Measurements from ENCODE around the gene PPT1.

Gene PPT1

GRCh38 chr1:40094466-40095110 is 2.5 kb downstream of the PPT1 start:
- no peak for TF ChIP-seq SIN3A (IDR thresholded peaks at IDR 0.05; ENCODE audit: borderline replicate concordance, insufficient read depth, low read length)

DNA sequence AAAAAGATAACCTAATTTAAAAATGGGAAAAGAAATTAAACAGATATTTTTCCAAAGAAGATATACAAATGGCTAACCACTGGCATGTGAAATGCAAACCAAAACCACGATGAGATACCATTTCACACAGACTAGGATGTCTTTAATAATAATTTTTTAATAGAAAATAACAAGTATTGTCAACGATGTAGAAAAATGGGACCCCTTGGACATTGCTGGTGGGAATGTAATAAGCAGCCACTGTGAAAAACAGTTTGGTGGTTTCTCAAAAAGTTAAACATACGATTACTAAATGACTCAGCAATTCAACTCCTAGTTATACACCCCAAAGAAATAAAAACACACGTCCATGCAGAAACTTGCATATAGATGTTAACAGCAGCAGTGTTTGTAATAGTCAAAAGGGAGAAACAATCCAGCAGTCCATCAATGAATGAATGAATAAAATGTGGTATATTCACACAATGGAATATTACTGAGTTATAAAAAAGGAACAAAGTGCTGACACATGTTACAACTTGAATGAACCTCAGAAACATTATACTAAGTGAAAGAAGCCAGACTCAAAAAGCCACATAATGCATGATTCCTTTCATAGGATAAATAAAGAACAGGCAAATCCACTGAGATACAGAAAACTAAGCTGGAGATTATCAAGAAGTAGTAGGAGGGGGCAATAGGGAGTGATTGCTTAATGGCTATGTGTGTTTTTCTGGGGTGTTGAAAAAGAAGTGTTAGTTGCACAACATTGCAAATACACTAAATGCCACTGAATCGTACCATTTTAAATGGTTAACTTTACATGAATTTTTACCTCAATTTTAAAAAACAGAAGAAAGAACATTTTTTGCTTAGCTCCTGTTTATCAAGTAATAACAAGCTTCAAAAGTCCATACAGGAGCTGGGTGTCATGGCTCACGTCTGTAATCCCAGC is 4.1 kb downstream of the PPT1 start:
- TF ChIP-seq TAF1 (IDR thresholded peaks at IDR 0.05; ENCODE audit: borderline replicate concordance, insufficient read depth, low read length) (no peak), SIN3A (IDR thresholded peaks at IDR 0.05; ENCODE audit: borderline replicate concordance, insufficient read depth, low read length) (no peak), REST (IDR thresholded peaks at IDR 0.05; ENCODE audit: insufficient read depth in 1 of 2, low read depth in 2 of 2, low read length in 2 of 2) (no peak), FOXP2 (optimal IDR thresholded peaks at IDR 0.05; ENCODE audit: borderline replicate concordance, extremely low read depth, extremely low read length, insufficient read depth) (no peak), POLR2AphosphoS5 (IDR thresholded peaks at IDR 0.05; ENCODE audit: low read depth, low read length) (no peak)

- TF ChIP-seq FOXP2 (optimal IDR thresholded peaks at IDR 0.05; ENCODE audit: borderline replicate concordance, extremely low read depth, extremely low read length, insufficient read depth) (no peak), TAF1 (IDR thresholded peaks at IDR 0.05; ENCODE audit: borderline replicate concordance, insufficient read depth, low read length) (no peak), REST (IDR thresholded peaks at IDR 0.05; ENCODE audit: insufficient read depth in 1 of 2, low read depth in 2 of 2, low read length in 2 of 2) (no peak), SIN3A (IDR thresholded peaks at IDR 0.05; ENCODE audit: borderline replicate concordance, insufficient read depth, low read length) (no peak), POLR2AphosphoS5 (IDR thresholded peaks at IDR 0.05; ENCODE audit: low read depth, low read length) (no peak)
Observed at GRCh38 chr1:40092241-40092640, 4.8 kb downstream of the PPT1 start.

DNA sequence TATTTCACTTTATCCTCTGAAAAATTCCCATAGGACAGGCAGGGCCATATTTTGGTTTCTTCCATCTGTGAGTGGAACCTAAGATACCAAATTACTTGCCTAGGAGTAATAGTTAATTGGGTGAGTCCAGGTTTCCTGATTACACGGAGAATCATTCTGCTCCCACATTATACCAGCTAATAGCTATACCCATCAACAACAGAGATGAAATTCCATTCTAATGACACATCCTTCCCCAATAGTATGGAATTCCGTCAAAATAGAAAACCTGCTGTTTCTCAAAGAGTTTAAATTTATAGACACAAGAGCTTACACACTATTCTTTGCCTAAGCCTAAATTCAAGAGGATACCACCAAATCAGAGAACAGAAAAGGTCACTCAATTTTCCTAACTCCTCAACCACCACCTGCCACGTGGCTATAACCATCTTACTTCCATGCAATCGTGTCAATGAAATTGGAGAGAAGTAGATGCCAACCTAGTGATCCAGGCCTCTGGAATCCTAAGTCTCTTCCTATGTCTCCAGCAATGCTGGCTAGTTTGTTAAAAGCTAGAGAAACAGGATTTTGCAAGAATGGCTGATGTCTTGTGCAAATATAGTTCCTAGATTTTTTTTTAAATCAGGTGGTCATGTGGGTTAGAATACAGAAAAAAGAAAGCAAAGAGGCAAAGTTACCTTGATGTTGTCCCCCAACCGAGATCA is 6.2 kb downstream of the PPT1 start:
- no peak for TF ChIP-seq FOXP2 (optimal IDR thresholded peaks at IDR 0.05; ENCODE audit: borderline replicate concordance, extremely low read depth, extremely low read length, insufficient read depth)
- TF ChIP-seq REST (IDR thresholded peaks at IDR 0.05; ENCODE audit: insufficient read depth in 1 of 2, low read depth in 2 of 2, low read length in 2 of 2), result no peak
- no peak for TF ChIP-seq POLR2AphosphoS5 (IDR thresholded peaks at IDR 0.05; ENCODE audit: low read depth, low read length)
- no peak for TF ChIP-seq TAF1 (IDR thresholded peaks at IDR 0.05; ENCODE audit: borderline replicate concordance, insufficient read depth, low read length)
- no peak for TF ChIP-seq SIN3A (IDR thresholded peaks at IDR 0.05; ENCODE audit: borderline replicate concordance, insufficient read depth, low read length)

- TF ChIP-seq FOXP2 (optimal IDR thresholded peaks at IDR 0.05; ENCODE audit: borderline replicate concordance, extremely low read depth, extremely low read length, insufficient read depth), result no peak
- TF ChIP-seq POLR2AphosphoS5 (IDR thresholded peaks at IDR 0.05; ENCODE audit: low read depth, low read length), result no peak
- TF ChIP-seq SIN3A (IDR thresholded peaks at IDR 0.05; ENCODE audit: borderline replicate concordance, insufficient read depth, low read length), result no peak
- TF ChIP-seq TAF1 (IDR thresholded peaks at IDR 0.05; ENCODE audit: borderline replicate concordance, insufficient read depth, low read length), result no peak
- TF ChIP-seq REST (IDR thresholded peaks at IDR 0.05; ENCODE audit: insufficient read depth in 1 of 2, low read depth in 2 of 2, low read length in 2 of 2), result no peak
Observed at GRCh38 chr1:40081871-40082270, 15.2 kb downstream of the PPT1 start.

Data from PFSK-1 (cell line).